Psoas muscle (tissue), 8 donors: ENCODE measurements around the gene SPINK14. TPM values are rescaled to one million over a fixed set of nuclear protein-coding genes. Genes with fewer than 3 reads are reported as not detected.

ENCODE experiments used
- ATAC-seq, 4 donors: fragments of 200-7000 bp; cut with Tn5 transposase; one replicate each; pipeline ENCODE4 v1.9.1; 2020; ENCODE audit warnings: moderate library complexity in 3 of 4, mild to moderate bottlenecking in 2 of 4
- DNase-seq, 2 donors: peaks; one replicate each; pipeline ENCODE4 v3.0.0-alpha.2; 2020
- H3K27ac ChIP-seq: fragments of 200-600 bp; one replicate; pipeline ENCODE4 v1.8.0; 2022
- H3K27me3 ChIP-seq, 3 donors: fragments of 200-600 bp in 1 of 3; one replicate each; pipeline versions ENCODE4 v1.6.1 to v1.8.0; 2013 to 2022; ENCODE audit warnings: low read length in 2 of 3, mild to moderate bottlenecking in 2 of 3, moderate library complexity in 1 of 3; ENCODE audit not compliant: insufficient read depth in 3 of 3
- H3K36me3 ChIP-seq, 2 donors: fragments of 200-600 bp in 1 of 2; one replicate each; pipeline versions ENCODE4 v1.6.1 to v1.8.0; 2013 to 2022; ENCODE audit warnings: low read depth in 1 of 2, mild to moderate bottlenecking in 1 of 2, moderate library complexity in 1 of 2; ENCODE audit not compliant: insufficient read depth in 1 of 2
- H3K4me1 ChIP-seq: fragments of 200-600 bp; one replicate; pipeline ENCODE4 v1.8.0; 2022
- H3K4me3 ChIP-seq: fragments of 200-600 bp; one replicate; pipeline ENCODE4 v1.8.0; 2022; ENCODE audit warnings: mild to moderate bottlenecking
- H3K9me3 ChIP-seq: fragments of 200-600 bp; one replicate; pipeline ENCODE4 v1.8.0; 2022
- WGBS, 3 donors: extraction: QIAGEN DNeasy Blood & Tissue Kit; methylation state at CpG; one replicate each; pipeline versions ENCODE4 v1.1.6 to v1.1.7; 2013; 5-methylcytosine and 5-hydroxymethylcytosine counted together
- intact Hi-C, 2 donors: fragments of 100-400 bp; cut with DNase I; formaldehyde crosslinking; loops; one replicate each; pipeline versions ENCODE4 v1.11.0 to v1.14.2; 2022
- polyA plus RNA-seq, 3 donors: library from polyadenylated mRNA; stranded (reverse); fragments of 200-250 nt; gene quantifications; one replicate each; pipeline ENCODE4 v1.2.3, GENCODE V29; 2013
- total RNA-seq, 4 donors: library from RNA; stranded (reverse); fragmentation: NEBNext Ultra II Directional in 2 of 4; extraction: Animal tissue kit (Norgen Biotek cat#: 25700) in 2 of 4; gene quantifications; one replicate each; pipeline versions ENCODE4 v1.2.1 to v1.2.4, GENCODE V29; 2021 to 2023
- TF ChIP-seq, protein P1 (sequence below): fragments of 200-600 bp; IDR thresholded peaks from one replicate; pipeline ENCODE4 v1.8.0; 2022; ENCODE audit warnings: antibody characterized with exemption
- donor health status: healthy with polysubstance abuse.
- donor health status: DM: no; HTN: no; CAD: no; lungs with moderate emphysema.
- donor health status: Bipolar disorder and iron deficiency.
- donor health status: healthy.
- donor health status: DM: yes; HTN: yes; CAD: no.
- donor health status: DM: no; HTN: no; CAD: no.
- donor health status: DM: no; HTN: no; CAD: no.
- donor health status: DM: yes; HTN: yes; CAD: no.

The SPINK14 gene
- total and polyA plus RNA-seq, 7 donors = not detected

DNA sequence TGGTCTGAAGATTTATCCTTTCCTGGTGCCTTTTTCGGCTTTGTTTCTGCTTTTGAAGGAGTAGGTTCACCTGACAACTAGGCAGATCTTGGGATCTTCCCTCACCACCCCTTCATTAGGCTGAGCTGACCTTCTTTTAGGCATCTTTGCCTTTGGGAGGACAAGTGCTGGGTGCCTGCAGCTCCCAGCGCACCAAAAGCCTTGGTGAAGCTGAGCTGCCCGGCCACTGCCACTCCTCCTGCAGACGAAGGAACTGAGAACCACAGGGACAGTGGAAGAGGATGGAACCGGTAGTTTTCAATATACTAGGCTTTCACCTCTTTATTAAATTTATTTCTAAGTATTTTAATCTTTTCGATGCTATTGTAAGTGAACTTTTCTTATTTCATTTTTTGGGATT is 53.2 kb downstream of the SPINK14 start:
- Histone ChIP-seq H3K27ac (no peak overlapping the region), H3K27me3 (no peaks in the 10 kb centered on the region), H3K36me3 (no peaks in the 10 kb centered on the region), H3K9me3 (no peaks in the 10 kb centered on the region), H3K4me3 (no peak overlapping the region), H3K4me1 (no peaks in the 10 kb centered on the region)
- ATAC-seq (no peak), DNase-seq (no peak)
- TF ChIP-seq, protein P1, sequence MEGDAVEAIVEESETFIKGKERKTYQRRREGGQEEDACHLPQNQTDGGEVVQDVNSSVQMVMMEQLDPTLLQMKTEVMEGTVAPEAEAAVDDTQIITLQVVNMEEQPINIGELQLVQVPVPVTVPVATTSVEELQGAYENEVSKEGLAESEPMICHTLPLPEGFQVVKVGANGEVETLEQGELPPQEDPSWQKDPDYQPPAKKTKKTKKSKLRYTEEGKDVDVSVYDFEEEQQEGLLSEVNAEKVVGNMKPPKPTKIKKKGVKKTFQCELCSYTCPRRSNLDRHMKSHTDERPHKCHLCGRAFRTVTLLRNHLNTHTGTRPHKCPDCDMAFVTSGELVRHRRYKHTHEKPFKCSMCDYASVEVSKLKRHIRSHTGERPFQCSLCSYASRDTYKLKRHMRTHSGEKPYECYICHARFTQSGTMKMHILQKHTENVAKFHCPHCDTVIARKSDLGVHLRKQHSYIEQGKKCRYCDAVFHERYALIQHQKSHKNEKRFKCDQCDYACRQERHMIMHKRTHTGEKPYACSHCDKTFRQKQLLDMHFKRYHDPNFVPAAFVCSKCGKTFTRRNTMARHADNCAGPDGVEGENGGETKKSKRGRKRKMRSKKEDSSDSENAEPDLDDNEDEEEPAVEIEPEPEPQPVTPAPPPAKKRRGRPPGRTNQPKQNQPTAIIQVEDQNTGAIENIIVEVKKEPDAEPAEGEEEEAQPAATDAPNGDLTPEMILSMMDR = no peak
- WGBS, 3 donors = 68 to 75% (median 71%) methylated on average over 6 of the region's 6 CpGs
- intact Hi-C loops = no loop called here

DNA sequence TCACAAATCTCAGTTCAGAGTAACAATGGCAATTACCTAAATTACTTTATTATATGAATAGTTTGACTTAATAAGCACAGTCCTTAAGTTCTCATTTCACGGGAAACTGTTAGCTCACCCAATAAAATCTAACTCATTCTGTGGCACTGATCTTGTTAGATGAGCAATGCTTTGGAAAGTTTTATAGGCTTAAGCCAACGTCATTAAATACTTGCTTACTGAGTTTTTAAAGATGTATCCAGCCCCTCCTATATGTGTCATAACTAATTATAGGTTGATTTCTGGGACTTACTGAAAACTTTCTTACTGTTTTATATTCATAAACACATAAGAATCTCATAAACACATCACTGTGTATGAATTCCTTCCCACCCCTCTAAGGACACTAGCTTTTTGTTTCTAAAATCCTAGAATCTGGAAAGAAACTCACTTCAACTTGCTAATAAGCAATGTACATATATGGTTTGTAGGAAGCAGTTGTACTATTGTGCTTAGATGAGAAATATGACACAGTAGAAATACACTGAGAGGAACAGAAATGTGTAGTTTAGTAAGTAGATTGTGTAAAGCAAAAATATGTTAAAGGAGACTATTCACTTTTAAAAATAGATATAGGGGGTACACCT is 55.9 kb downstream of the SPINK14 start:
- Histone ChIP-seq H3K27me3 (no peaks in the 10 kb centered on the region), H3K36me3 (no peaks in the 10 kb centered on the region), H3K4me3 (no peak overlapping the region), H3K4me1 (no peaks in the 10 kb centered on the region), H3K27ac (no peak overlapping the region), H3K9me3 (no peaks in the 10 kb centered on the region)
- intact Hi-C loops = no loop called here
- DNase-seq (no peak), ATAC-seq (no peak)
- TF ChIP-seq, protein P1 = no peak
- 57 to 59% (median 58%) methylated on average over 2 of the region's 2 CpGs for WGBS, 3 donors

Other genes starting within 250 kb of the SPINK14 start
- gene SPINK5, start 104.6 kb upstream of the SPINK14 start, total RNA-seq = under 1 TPM in 3 of 4 donors, not detected in 1; 0.18 to 0.53 (median 0.41) TPM
- gene SPINK5, start 104.6 kb upstream of the SPINK14 start, polyA plus RNA-seq = under 1 TPM; 0.05 to 0.90 (median 0.15) TPM
- not detected for gene SPINK6, start 34.5 kb downstream of the SPINK14 start, total RNA-seq
- not detected for gene SPINK6, start 34.5 kb downstream of the SPINK14 start, polyA plus RNA-seq
- not detected for gene MARCOL, start 70.0 kb downstream of the SPINK14 start, total RNA-seq
- not detected for gene MARCOL, start 70.0 kb downstream of the SPINK14 start, polyA plus RNA-seq
- not detected for gene SPINK13, start 100.2 kb downstream of the SPINK14 start, total RNA-seq
- under 1 TPM in 1 of 3 donors, not detected in 2; 0.25 TPM for gene SPINK13, start 100.2 kb downstream of the SPINK14 start, polyA plus RNA-seq
- gene SPINK7, start 143.9 kb downstream of the SPINK14 start, total RNA-seq = not detected
- gene SPINK7, start 143.9 kb downstream of the SPINK14 start, polyA plus RNA-seq = not detected
- gene SPINK9, start 167.0 kb downstream of the SPINK14 start, total RNA-seq = not detected
- not detected for gene SPINK9, start 167.0 kb downstream of the SPINK14 start, polyA plus RNA-seq
- 10 to 100 TPM; 31.4 to 42.7 (median 33.5) TPM for gene FBXO38, start 215.4 kb downstream of the SPINK14 start, total RNA-seq
- 10 to 100 TPM; 13.3 to 28.9 (median 13.4) TPM for gene FBXO38, start 215.4 kb downstream of the SPINK14 start, polyA plus RNA-seq